ENCODE results near the gene RPL4.
"Not testable (repeated sequence)": the region's sequence is repeated elsewhere in the genome, so short reads cannot be mapped to it uniquely, and the experiment has no call there.

RPL4 gene

DNA sequence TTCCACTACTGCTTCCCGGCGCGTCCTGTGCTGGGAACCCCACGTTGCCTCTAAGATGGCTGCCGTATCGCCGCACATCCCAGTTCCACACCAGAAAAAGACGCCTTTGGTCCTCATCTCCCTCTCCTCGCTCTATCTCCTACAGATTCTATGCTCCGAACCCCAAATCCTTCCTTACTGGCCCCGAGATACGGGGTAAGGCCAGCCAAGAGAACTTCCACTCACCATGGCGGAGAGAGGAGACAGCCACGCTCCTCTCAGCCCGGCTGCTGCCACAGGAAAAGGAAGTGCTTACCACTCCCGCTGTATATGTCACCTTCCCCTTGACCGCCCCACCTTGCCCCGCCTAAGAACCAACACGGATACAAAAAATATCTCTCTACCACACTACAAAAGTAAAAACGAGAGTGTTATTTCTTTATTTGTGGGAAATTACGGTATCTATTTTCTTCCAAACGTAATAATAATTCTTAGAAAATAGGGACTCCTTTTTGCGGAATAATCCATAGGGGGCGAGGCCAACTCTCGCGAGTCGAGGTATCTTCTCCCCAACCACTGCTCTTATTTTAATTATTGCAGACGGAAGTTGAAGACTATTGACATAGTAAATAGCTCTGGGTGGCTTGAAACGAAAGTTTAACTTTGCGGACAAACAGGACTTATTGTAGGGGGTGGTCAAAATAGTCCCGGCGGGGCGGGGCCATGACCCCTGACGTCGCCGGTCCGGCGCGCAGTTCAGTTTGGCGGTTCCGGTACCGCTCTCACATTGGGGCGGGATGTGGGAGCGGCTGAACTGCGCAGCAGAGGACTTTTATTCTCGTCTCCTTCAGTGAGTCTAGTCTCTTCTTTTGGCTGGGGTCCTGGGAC lies at the start of gene RPL4, which contains the start of gene ZWILCH:
Gene RPL4 (minus strand): TSS at position 293 of the 867 bp plus-strand sequence. CDS start 65 bp downstream, at position 228.
Gene ZWILCH (plus strand): TSS at position 764 of the 867 bp plus-strand sequence. CDS start 13 bp downstream, at position 777.
- DNase-seq (ENCODE audit: low read depth), result peak; percentile 78

DNA sequence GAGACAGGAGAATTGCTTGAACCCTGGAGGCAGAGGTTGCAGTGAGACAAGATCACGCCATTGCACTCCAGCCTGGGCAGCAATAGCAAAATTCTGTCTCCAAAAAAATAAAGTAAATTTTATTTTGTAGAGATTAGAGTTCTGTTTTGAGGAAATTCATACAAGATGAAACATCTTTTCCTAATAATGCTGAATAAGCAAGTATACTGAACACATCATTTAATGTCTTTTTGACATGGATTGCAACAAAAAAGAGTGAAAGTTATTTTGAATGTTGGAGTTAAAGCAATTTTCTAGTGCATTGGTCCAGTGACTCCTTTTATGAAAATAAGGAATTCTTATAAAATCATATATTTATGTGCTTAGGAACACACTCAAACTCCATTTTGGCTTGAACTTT lies 40.6 kb upstream of the RPL4 start:
- no peak for DNase-seq (ENCODE audit: low read depth)

DNA sequence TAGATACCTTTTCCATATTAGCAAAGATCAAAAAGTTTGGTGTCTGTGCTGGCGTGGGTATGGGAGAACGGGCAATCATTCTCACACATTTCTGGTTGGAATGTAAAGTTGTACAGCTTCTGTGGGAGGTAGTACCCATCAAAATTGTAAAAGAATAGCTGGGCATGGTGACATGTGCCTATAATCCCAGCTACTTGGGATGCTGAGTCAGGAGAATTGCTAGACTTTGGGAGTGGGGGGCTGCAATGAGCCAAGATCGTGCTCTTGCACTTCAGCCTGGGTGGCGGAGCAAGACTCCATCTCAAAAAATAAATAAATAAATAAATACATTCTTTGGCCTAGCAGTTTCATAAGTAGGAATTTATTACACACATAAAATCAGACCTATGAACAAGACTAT lies 38.2 kb upstream of the RPL4 start:
- no peak for DNase-seq (ENCODE audit: low read depth)

DNA sequence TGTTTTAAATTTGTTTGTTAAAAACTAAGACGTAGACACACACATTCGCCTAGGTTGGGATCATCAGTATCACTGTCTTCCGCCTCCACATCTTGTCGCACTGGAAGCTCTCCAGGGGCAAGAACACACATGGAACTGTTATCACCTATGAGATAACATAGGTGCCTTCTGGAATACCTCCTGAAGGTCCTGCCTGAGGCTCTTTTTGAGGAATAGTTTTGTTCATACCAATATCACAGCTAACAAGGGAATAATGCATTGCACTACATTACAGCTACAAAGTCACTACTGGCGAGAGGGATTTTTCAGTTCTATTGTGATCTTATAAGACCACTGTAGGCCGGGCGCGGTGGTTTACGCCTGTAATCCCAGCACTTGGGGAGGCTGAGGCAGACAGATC lies 30.4 kb upstream of the RPL4 start:
- DNase-seq (ENCODE audit: low read depth), result no peak

DNA sequence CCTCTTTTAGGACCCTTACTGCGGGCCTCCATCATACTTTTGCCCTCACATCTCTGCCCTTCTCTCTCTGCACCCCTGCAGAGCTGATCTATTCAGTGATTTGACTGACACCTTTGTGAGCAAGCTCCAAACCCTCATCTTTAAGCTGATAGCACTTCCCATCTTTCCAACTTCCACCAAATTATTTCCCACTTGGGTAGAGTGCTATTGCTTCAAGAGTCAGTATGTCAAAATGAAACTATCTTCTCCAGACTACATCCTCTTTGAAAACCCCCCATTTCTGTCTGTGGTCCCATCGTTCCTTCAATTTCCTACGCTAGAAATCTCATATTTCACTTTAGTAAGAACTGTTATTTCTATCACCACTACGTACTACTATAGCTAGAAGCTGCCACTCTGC lies 20.2 kb upstream of the RPL4 start:
- no peak for DNase-seq (ENCODE audit: low read depth)

DNA sequence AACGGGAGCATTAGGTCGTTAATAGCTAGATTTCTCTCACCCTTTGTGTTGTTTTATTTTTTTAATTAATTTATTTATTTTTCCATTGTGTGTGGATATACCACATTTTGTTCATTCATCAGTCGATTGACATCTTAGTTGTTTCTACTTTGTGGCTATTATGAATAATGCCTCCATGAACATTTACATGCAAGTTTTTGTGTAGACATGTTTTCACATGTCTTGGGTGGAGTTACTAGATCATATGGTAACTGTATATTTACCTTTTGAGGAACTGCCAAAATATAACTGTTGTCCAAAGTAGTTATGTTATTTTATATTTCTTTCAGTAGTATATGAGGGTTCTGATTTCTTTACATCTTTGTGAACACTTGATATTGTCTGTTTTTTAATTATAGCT lies 19.3 kb upstream of the RPL4 start:
- no peak for DNase-seq (ENCODE audit: low read depth)

DNA sequence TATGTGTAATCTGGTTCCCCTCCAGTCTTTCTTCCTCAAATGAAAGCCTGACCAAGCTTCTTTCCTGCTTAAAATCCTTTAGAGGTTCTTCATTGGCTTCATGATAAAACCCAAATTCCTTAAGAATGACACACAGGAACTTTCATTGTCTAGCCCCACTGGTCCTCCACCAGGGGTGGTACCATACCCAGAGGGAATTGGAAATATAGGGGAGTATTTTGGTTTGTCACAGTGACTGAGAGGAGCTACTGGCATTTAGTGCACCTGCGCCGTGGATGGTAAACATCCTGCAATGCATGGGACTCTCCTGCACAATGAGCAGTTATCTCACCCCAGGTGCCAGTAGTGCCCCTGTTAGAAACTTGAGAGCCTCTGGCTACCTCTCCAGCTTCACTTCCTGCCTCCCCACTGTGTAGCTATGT lies 11.3 kb upstream of the RPL4 start:
- no peak for DNase-seq (ENCODE audit: low read depth)

DNA sequence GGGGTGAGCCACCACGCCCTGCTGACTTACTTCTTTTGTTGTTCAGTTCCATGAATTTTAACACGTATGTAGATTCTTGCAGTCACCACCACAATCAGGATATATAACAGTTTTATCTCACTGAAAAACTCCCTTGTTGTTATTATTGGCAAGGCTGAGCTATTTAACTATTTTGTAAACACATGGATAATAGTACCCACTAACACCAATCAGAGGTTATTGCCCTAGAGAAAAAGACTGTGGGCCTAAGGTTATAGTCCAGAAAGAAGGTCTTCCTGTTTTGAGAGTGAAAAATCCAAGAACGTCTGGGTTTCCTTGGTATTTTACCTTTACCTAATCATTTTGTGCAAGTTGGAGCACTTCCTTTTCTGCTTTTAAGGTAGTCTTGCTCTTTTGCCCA lies 9.9 kb upstream of the RPL4 start:
- no peak for DNase-seq (ENCODE audit: low read depth)

DNA sequence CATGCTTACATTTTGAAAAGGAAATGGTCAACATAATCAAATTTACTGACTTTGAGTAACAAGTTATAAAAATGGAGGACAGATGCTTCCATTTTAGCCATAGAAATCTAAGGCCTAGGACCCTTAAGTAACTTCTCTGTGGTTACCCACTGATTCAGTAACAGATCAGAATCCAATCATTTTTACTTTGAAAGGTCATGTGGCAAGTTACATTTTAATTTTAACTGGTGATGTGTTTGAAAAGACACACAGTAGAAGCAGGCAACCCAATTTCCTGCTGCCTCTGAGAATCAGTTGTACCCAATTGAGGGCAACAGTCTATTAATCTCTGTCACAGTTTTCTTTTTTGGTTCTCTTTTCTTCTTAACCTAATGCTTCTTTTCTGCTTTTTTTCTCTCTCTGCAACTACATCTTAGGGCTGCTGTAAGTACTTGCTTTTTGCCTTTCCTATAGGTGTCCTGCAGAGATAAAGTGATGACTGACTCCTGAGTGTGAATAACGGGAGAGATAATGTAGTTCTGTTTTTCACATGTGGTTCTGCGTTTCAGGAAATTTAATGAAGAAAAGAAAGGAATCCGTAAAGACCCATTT lies 3.7 kb upstream of the RPL4 start:
- no peak for DNase-seq (ENCODE audit: low read depth)

DNA sequence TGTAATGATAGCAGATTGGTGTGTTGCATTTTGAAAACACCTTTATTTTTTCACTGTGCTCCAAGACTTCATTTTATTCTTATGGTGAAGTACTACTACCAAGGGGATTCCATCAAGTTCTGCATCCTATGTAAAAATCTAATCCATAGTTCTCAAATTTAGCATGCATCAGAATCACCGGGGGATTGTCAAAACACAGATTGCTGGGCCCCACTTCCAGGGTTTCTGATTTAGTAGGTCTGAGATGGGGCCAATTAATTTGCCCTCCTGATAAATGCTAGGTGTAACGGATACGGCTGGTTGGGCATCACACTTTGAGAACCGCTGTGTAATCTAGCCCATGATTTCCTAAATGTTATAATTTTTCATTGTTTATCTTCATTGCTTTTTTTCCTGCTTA lies 1.2 kb upstream of the RPL4 start:
- no peak for DNase-seq (ENCODE audit: low read depth)

DNA sequence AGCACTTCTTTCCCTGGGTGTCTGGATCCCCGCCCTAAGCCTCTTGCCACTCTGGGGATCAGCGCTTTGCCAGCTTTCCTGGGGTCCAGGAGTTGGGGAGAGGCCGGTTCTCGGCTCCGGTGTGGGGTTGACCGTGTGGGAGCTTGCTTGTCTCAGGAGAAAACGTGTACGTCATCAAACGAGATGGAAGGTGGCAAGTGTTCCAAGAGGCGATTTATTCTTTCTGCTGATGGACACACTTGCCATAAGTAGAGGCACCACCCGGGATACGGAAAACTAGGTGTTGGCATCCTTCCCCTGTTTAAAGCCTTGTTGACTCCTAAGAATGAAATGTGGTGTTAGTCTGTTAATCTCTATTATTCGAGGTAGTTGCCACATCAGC lies 766 bp upstream of the RPL4 start:
- no peak for DNase-seq (ENCODE audit: low read depth)

DNA sequence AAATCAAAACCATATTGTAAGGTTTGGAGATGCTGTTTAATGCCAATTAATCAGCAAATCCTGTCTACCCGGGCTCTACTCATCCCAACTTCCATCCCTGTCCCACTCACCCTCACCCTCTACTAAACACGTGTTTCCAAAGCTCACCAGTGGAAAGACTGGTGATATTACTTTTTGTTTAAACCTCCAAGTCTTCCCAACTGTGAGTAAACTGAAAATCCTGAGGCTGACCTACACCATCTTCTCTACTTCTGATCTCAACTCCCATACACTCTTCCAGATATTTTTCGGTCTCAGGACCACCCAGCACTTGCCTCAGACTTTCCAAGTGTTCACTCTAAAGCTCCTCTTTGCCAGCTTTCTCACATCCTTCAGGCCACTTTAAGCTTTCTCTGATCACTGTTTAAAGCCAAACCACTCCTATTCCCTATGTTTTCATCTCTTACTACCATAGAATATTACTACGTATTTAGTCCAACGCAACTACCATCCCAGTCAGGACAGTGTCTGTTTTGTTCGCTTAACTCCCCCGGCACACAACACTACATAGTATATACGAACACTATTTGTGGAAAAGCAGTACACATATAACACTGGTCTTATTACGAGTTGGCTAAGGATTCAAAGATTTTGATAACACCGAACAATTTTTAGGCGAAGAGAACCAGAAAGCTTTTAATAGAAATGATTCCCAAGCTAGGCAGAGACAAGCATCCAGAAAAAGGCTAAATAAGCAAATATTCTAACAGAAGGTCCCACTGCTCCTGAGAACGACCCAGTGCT lies 684 bp downstream of the RPL4 start:
- no peak for DNase-seq (ENCODE audit: low read depth)

DNA sequence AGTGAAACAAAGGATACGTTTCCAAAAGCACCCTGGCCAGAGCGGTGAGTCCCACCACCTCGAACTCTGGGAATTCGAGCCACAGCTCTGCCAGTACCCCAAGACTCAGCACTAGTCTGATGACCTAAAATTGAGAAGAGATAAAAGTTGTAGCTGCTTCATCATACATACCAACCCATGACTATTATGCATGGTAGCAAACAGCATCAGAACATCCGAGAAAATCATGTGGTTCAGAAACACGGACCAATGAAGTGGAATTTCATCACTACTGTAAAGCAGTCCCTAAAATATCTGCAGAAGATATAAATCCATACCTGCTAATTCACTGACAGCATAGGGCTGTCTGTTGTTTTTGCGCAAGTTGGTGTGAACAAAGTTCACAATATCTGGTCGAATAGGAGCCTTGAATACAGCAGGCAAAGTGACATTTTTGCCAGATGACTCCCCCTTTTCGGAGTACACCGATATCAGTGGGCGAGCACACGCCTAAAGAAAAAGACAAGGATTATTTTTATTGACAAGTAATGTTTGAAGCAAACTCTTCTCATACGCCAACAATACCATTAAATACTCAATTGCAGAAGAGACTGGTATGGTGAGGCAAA lies 1.5 kb downstream of the RPL4 start:
- not testable (repeated sequence) for DNase-seq (ENCODE audit: low read depth)

DNA sequence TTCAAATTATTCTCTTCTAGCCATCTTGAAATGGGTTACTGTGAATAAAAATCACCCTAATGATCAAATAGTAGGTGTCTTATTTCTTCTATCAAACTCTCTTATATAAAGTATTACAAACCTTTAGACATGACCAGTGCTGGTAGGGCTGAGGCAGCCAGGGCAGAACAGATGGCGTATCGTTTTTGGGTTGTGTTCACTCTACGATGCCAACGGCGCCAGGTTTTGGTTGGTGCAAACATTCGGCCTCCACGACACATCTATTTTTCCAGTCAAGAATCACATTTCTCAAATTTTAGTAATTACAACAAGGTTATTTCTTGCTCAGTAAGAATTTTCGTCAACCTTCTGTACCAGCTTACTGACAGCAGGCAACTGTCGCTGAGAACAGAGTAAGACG lies 2.2 kb downstream of the RPL4 start:
- no peak for DNase-seq (ENCODE audit: low read depth)

DNA sequence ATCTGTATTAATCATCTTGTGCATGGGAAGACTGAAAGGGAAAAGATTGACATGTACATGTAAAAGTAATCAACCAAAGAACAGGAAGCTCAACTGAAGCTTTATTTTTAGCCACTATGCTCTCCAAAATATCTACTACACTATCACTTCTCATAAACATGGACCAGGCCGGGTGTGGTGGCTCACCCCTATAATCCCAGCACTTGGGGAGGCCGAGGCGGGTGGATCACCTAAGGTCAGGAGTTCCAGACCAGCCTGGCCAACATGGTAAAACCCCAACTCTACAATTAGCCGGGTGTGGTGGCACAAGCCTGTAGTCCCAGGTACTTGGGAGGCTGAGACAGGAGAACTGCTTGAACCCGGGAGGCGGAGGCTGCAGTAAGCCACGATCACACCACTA lies 4.3 kb downstream of the RPL4 start:
- DNase-seq (ENCODE audit: low read depth), result not testable (repeated sequence)

DNA sequence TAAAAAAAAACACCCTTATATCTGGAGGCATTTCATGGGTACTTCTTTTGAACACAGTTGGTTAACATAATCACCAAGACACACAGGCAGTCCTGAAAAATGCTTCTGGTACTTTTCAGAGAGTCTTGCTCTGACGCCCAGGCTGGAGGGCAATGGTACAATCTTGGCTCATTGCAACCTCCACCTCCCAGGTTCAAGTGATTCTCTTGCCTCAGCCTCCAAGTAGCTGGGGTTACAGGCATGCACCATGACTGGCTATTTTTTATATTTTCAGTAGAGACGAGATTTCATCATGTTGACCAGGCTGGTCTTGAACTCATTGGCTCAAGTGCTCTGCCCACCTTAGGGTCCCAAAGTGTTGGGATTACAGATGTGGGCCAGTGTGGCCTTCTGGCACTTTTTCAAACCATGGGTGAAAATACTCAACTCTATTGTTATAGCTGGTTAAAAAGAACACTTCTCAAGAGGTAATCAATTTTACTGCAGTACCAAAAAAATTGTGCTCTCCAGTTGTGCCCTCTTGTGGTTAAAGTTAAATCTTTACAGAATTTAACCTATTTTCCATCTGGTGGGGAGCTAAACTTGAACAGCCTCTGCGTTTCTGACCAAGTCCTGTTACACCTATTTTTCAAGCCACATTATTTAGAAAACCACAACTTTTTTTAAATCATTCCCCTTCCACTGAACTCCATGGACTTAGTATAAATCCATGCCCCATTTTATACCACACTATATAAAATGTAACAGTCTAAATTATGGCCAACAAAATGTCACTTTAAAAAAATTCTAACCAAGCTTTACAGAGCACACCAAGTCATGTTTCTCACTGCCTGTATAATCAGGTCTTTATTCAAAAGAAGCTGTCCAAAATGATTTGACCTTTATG lies 5.9 kb downstream of the RPL4 start:
- DNase-seq (ENCODE audit: low read depth), result no peak

DNA sequence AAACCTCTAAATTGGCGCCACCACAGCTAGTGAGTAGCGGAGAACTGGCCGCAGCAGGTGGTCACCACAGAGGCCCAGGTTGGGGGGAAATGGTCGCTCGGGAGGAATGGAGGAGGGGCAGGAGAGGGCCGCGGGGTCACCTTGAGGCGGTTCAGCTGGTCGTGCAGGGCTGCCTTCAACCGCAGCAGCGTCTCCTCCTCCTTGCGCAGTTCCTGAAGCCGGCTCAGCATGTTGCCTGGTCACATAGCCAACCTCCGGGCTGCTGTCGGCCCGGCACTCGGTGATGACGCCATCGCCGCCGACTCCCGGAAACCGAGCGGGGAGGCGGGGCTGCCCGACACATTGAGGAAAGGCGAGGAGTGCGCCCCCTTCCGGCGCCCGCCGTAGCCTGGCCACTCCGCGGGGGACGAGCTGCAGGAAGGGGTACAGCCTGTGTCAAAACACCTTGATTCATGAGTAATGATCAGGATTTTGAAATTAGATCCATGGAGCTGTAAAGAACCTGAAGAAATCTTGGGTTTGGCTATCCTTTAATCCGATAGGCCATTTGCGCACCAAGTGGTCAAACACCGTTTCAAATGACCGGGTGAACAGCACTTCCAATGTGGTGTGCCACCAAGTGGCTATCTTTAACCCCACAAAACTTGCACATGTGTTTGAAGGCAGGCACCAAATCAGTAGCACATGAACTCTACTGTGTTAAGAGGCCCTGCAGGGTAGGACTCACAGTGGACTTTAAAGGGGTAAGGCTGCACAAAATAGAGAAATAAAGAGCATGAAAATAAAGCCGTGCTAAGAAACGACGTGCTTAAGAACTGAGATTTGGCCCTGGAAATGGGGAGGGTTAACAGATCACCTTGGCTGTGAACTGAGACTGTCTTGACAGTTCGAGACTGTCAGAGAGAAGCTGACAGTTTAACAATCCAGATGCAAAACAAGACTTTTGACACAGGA lies 6.9 kb downstream of the RPL4 start, which contains the start of gene SNAPC5:
Gene SNAPC5 (minus strand): TSS at position 261 of the 954 bp plus-strand sequence. CDS start 31 bp downstream, at position 230.
- DNase-seq (ENCODE audit: low read depth), result peak; percentile 47

DNA sequence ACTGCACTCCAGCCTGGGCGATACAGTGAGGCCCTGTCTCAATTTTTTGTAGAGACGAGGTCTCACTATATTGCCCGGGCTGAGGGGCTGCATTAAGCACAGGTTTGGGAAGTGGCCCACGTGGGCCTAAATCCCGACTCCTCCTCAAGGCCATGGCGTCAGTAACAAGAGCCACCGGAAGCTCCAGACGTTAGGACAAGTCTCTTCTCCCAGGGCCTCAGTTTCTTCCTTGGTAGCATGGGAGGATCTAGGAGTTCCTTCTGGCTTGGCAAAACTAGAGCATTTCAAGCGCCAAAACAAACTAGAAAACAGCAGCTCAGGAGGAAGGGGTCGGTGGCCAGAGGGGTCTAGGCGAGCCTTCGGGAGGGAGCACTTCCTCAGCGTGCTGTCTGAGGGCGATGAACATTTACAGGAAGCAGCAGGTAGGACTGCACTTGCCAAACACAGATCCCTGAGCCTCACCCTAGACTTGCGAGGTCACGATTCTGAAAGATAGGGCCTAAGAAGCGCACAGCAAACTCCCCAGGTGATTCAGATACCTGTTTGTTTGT lies 7.6 kb downstream of the RPL4 start:
- no peak for DNase-seq (ENCODE audit: low read depth)

DNA sequence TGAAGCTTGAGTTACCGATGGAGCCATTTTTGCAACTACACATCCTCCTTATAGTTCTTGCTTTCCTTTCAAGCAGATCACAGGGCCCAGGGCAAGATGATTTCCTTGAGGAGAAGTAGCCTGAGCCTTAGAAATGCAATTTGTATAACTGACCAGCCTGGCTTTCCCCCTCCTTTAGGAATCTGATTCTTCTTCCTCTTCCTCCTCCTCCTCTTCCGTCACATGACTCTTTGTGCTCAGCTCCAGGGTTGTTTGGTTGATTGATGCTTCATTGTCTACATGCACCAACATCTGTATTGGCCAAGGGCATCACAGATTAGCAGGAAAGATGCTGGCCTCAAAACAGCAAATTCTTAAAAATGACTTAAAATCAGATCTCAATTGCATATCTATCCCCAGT lies 10.4 kb downstream of the RPL4 start:
- DNase-seq (ENCODE audit: low read depth), result no peak

DNA sequence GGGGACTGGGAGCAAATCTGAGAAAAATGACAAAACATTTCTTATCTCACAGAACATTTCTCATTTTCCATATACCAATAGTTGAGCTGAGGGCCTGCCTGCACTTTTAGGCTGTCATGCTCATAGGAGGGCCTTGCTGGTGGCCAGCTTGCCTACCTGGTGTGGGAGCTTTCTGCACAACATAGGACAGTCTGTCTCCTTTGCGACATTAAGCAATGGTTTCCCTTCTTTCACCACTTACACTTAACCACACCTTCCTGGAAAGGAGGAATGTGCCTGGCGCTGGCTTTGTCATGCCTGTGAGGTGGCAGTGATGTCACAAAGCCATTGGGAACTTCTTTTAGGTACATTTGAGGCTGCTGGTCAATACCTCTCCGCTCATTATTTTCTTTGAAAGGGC lies 12.8 kb downstream of the RPL4 start:
- no peak for DNase-seq (ENCODE audit: low read depth)

Data from GM04503 (cell line).